HG03469 (cell line): ENCODE measurements around the gene SHOC1.
A peak's percentile ranks its signal among the peaks of the same experiment; 100 is the strongest.
"Not testable (repeated sequence)": the region's sequence is repeated elsewhere in the genome, so short reads cannot be mapped to it uniquely, and the experiment has no call there.

ENCODE experiments used
- ATAC-seq: cut with Tn5 transposase; IDR thresholded peaks from one replicate; pipeline ENCODE4 v1.9.1; 2021; ENCODE audit warnings: mild to moderate bottlenecking, moderate library complexity, moderate number of reproducible peaks; ENCODE audit not compliant: unreplicated experiment

Gene SHOC1

DNA sequence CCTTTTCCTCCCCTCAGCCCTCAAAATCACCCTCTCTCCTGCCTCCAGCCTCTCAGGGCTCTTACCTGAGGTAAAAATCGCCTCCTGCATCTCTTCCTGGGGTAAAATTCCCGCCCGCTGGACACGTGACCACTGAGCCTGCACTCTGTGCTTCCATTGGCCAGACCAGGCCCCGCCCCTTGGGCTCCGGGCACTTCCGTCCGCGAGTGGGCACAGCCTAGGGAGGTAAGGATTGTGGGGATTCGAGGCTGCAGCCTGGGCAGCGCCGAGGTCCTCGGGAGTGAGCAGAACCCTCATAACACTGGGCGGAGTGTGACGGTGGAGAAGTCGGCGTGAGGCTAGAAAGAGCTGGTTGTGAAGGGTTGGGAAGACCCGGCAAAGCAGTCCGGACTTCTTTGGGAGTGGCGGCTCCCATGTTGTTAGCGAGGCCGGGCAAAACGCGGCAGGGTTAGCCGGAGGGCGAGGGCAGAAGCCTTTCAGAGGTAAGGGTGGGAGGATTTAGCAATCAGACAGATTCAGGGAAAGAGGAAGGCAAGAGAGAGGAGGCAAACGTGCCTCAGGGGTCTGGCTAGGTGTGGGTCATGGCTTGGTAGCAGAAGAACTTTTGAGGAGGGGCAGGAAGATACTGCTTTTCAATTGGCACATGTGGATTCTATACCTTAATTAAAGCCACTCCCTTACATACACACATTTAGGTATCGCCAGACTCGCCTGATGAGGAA is at the start of gene SHOC1:
TSS of gene SHOC1 (minus strand) at position 103 of the 722 bp plus-strand sequence. CDS start 3,519 bp downstream, outside the sequence.
- ATAC-seq, result no peak

- no peak for ATAC-seq
Observed at GRCh38 chr9:111843971-111844370, 49.2 kb upstream of the SHOC1 start.

- no peak for ATAC-seq
Observed at GRCh38 chr9:111842313-111842712, 47.6 kb upstream of the SHOC1 start.

- ATAC-seq, result no peak
Observed at GRCh38 chr9:111840442-111840841, 45.7 kb upstream of the SHOC1 start.

GRCh38 chr9:111839987-111840386 is 45.2 kb upstream of the SHOC1 start:
- ATAC-seq, result no peak

GRCh38 chr9:111839387-111839786 is 44.6 kb upstream of the SHOC1 start:
- peak; percentile 54 for ATAC-seq

DNA sequence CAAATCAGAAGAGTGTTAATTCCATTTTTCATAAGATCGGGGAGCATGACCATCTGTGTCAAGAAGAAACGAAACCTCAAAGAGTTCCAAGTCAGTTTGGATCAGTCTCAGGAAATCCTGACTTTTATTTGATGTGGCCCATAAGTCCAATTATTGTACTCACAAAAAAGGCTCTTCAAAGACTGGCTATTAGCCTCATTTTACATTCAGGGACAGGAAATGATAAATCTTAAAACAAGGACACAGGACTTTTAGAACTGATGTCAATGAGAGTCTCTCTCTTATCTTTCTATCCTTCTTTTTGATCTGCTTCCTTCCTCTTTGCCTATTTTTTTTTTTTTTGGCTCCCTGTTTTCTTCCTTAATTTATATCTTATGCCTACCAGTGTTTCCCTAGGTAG is 43.7 kb upstream of the SHOC1 start:
- ATAC-seq, result no peak

- no peak for ATAC-seq
Observed at GRCh38 chr9:111836311-111836710, 41.6 kb upstream of the SHOC1 start.

GRCh38 chr9:111833941-111834340 is 39.2 kb upstream of the SHOC1 start:
- no peak for ATAC-seq

DNA sequence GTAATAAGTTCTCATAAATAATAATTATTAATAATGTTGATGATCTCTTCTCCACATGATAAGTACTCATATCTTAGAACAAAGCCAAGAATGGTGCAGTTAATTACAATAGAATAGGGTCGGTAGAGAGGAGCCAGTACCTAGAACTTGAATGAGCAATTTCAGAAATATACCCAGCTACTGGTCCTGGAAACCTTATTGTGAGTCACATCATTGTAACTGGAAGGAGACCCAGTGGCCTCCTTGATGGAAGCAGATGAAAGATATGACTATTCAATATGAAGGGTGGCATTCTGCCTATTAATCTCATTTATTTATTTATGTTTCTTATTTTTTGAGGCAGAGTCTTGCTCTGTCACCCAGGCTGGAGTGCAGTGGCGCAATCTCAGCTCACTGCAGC is 37.7 kb upstream of the SHOC1 start:
- no peak for ATAC-seq

DNA sequence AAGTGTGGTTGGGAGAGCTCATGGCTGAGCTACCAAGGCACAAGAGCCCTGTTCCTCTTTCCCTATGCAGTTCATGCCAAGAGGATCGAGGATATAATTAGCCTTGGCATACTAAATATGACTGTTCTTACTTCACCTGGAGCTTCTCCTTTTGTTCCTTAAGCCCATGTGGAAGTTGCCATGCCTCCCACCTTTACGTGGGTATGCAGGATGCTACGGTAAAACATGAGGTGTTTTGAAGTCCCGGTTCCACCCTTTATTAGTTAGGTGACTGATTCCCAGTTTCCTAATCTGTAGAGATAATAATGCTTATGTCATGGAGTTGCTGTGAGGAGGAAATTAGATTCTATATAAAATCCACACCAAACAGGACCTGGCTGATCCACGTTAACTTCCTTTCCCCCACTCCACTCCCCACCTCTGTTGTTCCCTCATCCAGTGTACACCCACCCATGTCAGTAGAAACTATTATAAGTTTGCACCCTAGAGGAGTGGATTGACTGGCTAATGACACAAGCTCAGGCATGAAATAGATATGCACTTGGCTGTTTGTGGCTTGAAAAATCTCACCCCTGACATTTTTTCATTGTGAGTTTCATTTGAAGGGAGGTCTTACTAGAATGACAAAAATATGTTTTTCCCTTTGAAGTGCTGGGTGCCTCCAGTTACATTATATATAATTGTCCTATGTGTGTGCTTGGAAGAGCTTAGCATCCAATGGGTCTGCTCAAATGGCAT is 36.8 kb upstream of the SHOC1 start:
- ATAC-seq, result no peak

DNA sequence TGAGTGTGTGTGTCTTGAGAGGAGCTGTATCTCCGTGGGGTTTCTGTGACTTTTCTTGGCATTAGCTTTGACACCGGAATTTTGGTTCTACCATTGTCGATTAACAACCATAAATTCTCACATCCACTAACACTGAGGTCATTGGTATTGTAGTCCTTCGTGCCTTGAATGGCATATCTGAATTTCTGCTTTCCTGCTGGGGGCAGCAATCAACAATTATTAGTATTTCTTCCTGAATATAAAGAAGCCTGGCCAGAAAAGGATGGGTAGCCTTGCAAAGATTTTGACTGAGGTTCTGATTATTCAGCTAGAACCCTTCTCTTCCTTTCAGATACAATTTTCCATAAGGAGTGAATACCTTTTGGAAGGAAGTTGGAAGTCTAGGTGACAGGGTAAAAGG is 33.5 kb upstream of the SHOC1 start:
- no peak for ATAC-seq

DNA sequence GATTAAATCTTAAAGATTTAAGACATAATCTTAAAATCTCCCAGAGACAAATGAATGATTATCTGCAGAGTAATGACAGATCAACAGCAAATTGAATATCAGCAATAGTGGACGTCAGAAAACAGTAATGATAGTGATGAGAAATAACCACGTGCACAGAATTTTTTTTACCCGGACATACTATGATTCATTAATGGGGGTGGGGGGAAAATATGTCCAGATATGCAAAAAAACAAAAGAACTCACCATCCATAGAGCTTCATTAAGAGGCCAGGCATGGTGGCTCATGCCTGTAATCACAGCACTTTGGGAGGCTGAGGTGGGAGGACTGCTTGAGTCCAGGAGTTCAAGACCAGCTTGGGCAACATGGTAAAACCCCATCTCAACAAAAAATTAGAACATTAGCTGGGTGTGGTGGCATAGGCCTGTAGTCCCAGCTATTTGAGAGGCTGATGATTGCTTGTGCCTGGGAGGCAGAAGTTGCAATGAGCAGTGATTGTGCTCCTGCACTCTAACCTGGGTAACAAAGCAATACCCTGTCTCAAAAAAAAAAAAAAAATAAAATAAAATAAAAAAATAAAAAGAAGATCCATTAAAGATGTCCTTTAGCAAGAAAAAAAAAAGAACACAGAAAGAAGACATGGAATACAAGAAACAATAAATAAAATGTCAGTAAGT is 30.9 kb upstream of the SHOC1 start:
- no peak for ATAC-seq

GRCh38 chr9:111821006-111821528 is 26.3 kb upstream of the SHOC1 start:
- ATAC-seq, result no peak

- ATAC-seq, result no peak
Observed at GRCh38 chr9:111819360-111819759, 24.6 kb upstream of the SHOC1 start.

DNA sequence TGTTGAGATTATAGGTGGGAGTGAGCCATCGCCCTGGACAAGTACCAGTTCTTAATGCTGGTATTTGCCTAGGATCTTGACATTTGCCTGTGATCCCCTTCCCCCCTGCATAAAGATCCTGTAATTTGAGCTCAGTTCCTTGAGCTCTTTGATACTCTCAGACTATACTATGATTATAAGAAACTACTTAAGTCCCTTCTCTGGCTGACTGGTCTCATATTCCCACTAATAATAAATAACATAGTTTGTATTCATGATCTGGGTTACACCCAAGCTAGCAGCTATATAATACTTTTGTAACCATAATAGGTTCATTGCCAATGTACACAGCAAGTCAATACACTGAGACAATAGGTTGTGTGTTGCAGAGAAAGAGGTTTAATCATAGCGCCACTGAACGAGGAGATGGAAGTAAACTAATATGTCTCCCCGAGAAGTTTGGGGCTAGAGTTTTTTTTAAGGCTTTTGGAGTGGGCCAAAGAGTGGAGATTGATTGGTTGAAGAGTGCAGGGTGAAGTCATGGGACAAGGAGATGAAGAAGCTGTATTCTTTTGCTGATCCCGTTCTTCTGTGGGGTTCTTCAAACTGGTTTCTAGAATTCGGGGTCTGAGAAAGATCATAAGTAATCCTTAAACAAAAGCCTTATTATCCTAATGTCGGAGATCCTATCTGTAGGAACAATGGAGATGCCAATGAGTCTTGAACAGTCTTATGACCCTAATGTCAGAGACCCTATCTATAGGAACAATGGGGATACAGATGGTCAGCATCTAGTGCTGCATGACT is 20.7 kb upstream of the SHOC1 start:
- ATAC-seq, result no peak

DNA sequence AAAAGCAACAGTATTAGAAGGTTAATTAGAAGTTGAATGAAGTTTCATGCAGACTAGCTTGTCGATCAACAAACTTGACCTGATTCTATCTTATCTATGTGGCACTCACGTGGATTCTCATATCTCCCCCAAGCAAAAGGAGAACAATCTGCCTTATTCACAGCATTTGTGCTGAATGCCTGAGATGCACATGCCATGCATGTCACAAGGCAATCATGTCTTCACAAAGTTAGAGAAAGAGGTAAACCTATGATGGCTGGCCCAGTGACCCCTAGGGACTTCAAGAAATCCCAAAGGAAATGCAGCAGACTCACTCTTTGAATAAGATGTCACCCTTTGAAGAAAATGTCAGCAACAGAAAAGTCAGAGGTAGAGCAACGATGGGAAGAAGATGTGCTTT is 17.6 kb upstream of the SHOC1 start:
- no peak for ATAC-seq

DNA sequence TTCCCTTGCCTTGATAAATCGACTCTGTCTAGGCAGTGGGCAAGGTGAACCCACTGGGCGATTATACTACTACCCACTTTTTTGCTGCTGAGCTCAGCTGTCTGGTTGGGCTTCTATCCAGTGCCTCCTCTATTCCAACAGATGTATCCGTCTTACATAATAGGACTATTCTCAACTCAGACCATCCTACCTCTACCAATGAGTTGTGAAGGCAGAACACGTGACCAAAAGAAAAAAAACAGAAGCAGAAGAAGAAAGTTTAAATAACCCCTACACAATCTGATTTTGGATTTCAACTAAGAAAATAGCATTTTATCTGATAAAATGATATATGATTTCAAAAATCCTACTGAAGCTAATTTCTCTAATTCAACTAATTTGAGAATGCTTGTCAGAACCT is 16.2 kb upstream of the SHOC1 start:
- ATAC-seq, result no peak

DNA sequence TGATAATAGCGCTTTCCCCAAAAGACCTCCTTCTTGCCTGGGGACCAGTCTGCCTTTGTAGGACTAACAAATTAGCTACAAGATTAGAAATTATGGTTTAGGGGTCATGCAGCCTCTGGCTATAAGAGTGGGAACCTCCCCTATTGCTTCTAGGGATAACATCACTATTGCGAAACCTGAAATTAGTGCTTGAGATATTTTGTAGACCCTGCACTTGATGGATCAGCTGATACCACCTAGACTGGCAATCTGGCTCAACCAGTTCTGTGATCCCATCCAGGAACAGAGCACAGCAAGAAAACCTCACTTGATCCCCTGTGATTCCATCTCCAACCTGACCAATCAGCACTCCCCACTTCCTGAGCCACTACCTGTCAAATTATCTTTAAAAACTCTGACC is 15.7 kb upstream of the SHOC1 start:
- not testable (repeated sequence) for ATAC-seq

DNA sequence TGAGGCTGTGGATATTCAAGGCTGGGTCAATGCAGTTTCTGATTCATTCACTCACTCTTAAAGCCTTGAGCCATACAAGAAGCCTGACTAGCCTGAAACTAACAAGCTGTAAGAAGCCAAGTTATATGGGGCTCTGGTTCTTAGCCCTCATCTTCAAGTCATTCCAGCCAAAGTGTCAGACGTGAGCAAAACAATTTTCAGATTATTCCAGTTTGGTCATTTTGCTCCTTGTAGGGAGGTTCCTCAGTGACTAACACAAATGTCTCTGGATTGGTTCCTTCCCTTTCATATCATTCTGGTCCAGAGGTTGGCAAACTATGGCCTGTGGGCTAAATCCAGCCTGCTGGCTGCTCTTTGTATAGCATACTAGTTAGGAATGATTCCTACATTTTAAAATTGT is 12.5 kb upstream of the SHOC1 start:
- no peak for ATAC-seq

GRCh38 chr9:111806259-111806658 is 11.5 kb upstream of the SHOC1 start:
- ATAC-seq, result no peak
